ENCODE measurements around the gene OS9.

Gene OS9

GRCh38 chr12:57695770-57696432, 2.0 kb downstream of the OS9 start:
- DNase-seq (ENCODE audit: low spot score) = no peak
- in situ Hi-C loops (cut with MboI; ENCODE audit: low pct_unique_long_range_greater_than_20kb, low sequenced_read_pairs, unreplicated experiment) = no loop called here
- no peak for TF ChIP-seq CTCF (IDR thresholded peaks at IDR 0.05; ENCODE audit: extremely low read depth, insufficient read depth, missing control alignments)

DNA sequence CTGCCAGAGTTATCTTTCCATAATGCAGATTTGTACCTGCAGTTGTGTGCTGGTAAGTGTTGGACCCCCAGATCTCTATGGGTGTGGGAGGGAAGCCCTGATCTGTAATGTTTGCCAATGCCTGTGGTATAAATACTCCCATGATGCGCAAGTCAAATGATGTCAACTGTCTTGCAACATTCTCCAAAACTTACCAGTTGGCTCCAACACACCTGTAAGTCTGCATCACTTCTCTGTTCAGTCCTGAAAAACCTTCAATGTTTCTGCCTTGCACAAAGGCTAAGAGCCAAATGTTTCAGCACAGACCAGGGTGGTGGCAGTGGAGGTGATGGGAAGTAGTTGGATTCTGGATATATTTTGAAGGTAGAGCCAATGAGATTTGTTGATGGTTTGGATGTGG, 3.1 kb downstream of the OS9 start:
- in situ Hi-C loops (cut with MboI; ENCODE audit: low pct_unique_long_range_greater_than_20kb, low sequenced_read_pairs, unreplicated experiment) = no loop called here
- no peak for DNase-seq (ENCODE audit: low spot score)
- no peak for TF ChIP-seq CTCF (IDR thresholded peaks at IDR 0.05; ENCODE audit: extremely low read depth, insufficient read depth, missing control alignments)

- TF ChIP-seq CTCF (IDR thresholded peaks at IDR 0.05; ENCODE audit: extremely low read depth, insufficient read depth, missing control alignments) = no peak
- in situ Hi-C loops (cut with MboI; ENCODE audit: low pct_unique_long_range_greater_than_20kb, low sequenced_read_pairs, unreplicated experiment) = no loop called here
Measured at GRCh38 chr12:57698414-57698813, 4.5 kb downstream of the OS9 start.

DNA sequence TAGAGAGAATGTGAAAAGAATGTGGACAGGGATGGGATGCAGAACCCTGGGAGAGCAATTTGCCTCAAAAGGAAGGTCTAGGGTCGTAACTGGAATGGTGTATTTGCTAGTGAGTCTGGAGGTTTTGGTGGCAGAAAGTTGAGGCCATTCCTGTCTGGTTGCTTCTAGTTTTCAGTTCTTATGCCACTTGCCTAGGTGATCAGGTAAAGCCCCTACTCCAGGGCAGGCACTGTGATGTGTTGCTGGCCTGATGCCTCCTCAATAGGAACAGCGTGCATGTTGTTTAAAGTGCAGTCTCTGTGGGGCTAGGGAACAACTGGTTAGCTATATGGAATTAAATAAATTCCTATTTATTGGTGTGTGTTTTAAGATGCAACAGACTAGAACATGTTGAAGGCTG, 6.4 kb downstream of the OS9 start:
- in situ Hi-C loops (cut with MboI; ENCODE audit: low pct_unique_long_range_greater_than_20kb, low sequenced_read_pairs, unreplicated experiment) = no loop called here
- no peak for TF ChIP-seq CTCF (IDR thresholded peaks at IDR 0.05; ENCODE audit: extremely low read depth, insufficient read depth, missing control alignments)
- no peak for DNase-seq (ENCODE audit: low spot score)

More at GRCh38 chr12:57698414-57698813, 4.5 kb downstream of the OS9 start:
- no peak for DNase-seq (ENCODE audit: low spot score)

GRCh38 chr12:57707250-57707649, 13.3 kb downstream of the OS9 start:
- no peak for DNase-seq (ENCODE audit: low spot score)
- in situ Hi-C loops (cut with MboI; ENCODE audit: low pct_unique_long_range_greater_than_20kb, low sequenced_read_pairs, unreplicated experiment) = no loop called here
- no peak for TF ChIP-seq CTCF (IDR thresholded peaks at IDR 0.05; ENCODE audit: extremely low read depth, insufficient read depth, missing control alignments)

GRCh38 chr12:57708296-57708695, 14.4 kb downstream of the OS9 start:
- in situ Hi-C loops (cut with MboI; ENCODE audit: low pct_unique_long_range_greater_than_20kb, low sequenced_read_pairs, unreplicated experiment) = no loop called here
- no peak for DNase-seq (ENCODE audit: low spot score)
- no peak for TF ChIP-seq CTCF (IDR thresholded peaks at IDR 0.05; ENCODE audit: extremely low read depth, insufficient read depth, missing control alignments)
